HG03095 (cell line): ENCODE measurements around the gene PIMREG.
"Not testable (repeated sequence)": the region's sequence is repeated elsewhere in the genome, so short reads cannot be mapped to it uniquely, and the experiment has no call there.

Experiments
- ATAC-seq: cut with Tn5 transposase; IDR thresholded peaks from one replicate; pipeline ENCODE4 v1.9.1; 2021; ENCODE audit warnings: moderate library complexity; ENCODE audit not compliant: unreplicated experiment

The PIMREG gene

GRCh38 chr17:6476076-6476809, 32.0 kb downstream of the PIMREG start:
- ATAC-seq, result no peak

GRCh38 chr17:6476810-6477179, 32.5 kb downstream of the PIMREG start:
- ATAC-seq, result no peak

GRCh38 chr17:6477831-6478383, 33.7 kb downstream of the PIMREG start:
- ATAC-seq, result no peak

GRCh38 chr17:6478486-6478885, 34.2 kb downstream of the PIMREG start:
- ATAC-seq, result no peak

- no peak for ATAC-seq
Observed at GRCh38 chr17:6479622-6480302, 35.5 kb downstream of the PIMREG start.

- ATAC-seq, result no peak
Observed at GRCh38 chr17:6480303-6480675, 36.0 kb downstream of the PIMREG start.

- ATAC-seq, result no peak
Observed at GRCh38 chr17:6482105-6482455, 37.8 kb downstream of the PIMREG start.

GRCh38 chr17:6482796-6483195, 38.5 kb downstream of the PIMREG start:
- not testable (repeated sequence) for ATAC-seq

GRCh38 chr17:6483507-6483906, 39.3 kb downstream of the PIMREG start:
- ATAC-seq, result no peak

- no peak for ATAC-seq
Observed at GRCh38 chr17:6485646-6486412, 41.6 kb downstream of the PIMREG start.

- no peak for ATAC-seq
Observed at GRCh38 chr17:6487251-6488007, 43.2 kb downstream of the PIMREG start.

GRCh38 chr17:6488008-6488539, 43.8 kb downstream of the PIMREG start:
- ATAC-seq, result no peak

- no peak for ATAC-seq
Observed at GRCh38 chr17:6489016-6489550, 44.8 kb downstream of the PIMREG start.

GRCh38 chr17:6491071-6491700, 46.9 kb downstream of the PIMREG start:
- ATAC-seq, result no peak

- ATAC-seq, result no peak
Observed at GRCh38 chr17:6492892-6493674, 48.8 kb downstream of the PIMREG start.

GRCh38 chr17:6494239-6494941, 50.1 kb downstream of the PIMREG start:
- no peak for ATAC-seq

GRCh38 chr17:6495450-6496115, 51.3 kb downstream of the PIMREG start:
- no peak for ATAC-seq

GRCh38 chr17:6496116-6496481, 51.8 kb downstream of the PIMREG start:
- ATAC-seq, result no peak
